ENCODE results near the gene ABCE1.

GRCh38 chr4:145176641-145177432, 78.7 kb downstream of the ABCE1 start:
- no peak for TF ChIP-seq CTCF (IDR thresholded peaks at IDR 0.05; ENCODE audit: insufficient read depth, low read depth, low read length)
- TF ChIP-seq EZH2 (IDR thresholded peaks at IDR 0.05; ENCODE audit: insufficient read depth, low read length): no peak
